Ecto neural progenitor cell (in vitro differentiated cells): ENCODE data around the gene GEMIN4.
"Not testable (repeated sequence)": the region's sequence is repeated elsewhere in the genome, so short reads cannot be mapped to it uniquely, and the experiment has no call there.

Experiments used
- DNase-seq: peaks from one replicate; pipeline ENCODE4 v3.0.0-alpha.2; 2018; ENCODE audit warnings: low spot score

GEMIN4 gene

GRCh38 chr17:700504-701094 lies 51.5 kb downstream of the GEMIN4 start:
- DNase-seq = no peak

- no peak for DNase-seq
Measured at GRCh38 chr17:699345-699744, 52.7 kb downstream of the GEMIN4 start.

- DNase-seq = not testable (repeated sequence)
Measured at GRCh38 chr17:698096-698495, 54.0 kb downstream of the GEMIN4 start.

GRCh38 chr17:697682-698081 lies 54.4 kb downstream of the GEMIN4 start:
- no peak for DNase-seq

- DNase-seq = no peak
Measured at GRCh38 chr17:696369-696768, 55.7 kb downstream of the GEMIN4 start.
